ENCODE results near the gene MAPT. TPM values are rescaled to one million over a fixed set of nuclear protein-coding genes. Genes with fewer than 3 reads are reported as not detected.

The MAPT gene
- total RNA-seq, 1 donor from 2014 or later: 0.28 TPM

- no peaks in the 10 kb centered on the region for H3K27me3 Mint-ChIP-seq (ENCODE audit: unreplicated experiment)
- DNase-seq (ENCODE audit: low spot score): no peak
- H3K4me1 Mint-ChIP-seq (ENCODE audit: unreplicated experiment): peaks cover 6% of the 10 kb centered on the region
- no peak overlapping the region for H3K27ac Mint-ChIP-seq (ENCODE audit: unreplicated experiment)
- no peaks in the 10 kb centered on the region for H3K36me3 Mint-ChIP-seq (ENCODE audit: low read depth, unreplicated experiment)
- TF ChIP-seq CTCF (IDR thresholded peaks at IDR 0.05; ENCODE audit: unreplicated experiment): no peak
- H3K9me3 Mint-ChIP-seq (ENCODE audit: unreplicated experiment): no peaks in the 10 kb centered on the region
- no peak overlapping the region for H3K4me3 Mint-ChIP-seq (ENCODE audit: unreplicated experiment)
Observed at GRCh38 chr17:46007461-46007965, 113.2 kb downstream of the MAPT start.

GRCh38 chr17:46008591-46008990, 114.2 kb downstream of the MAPT start:
- Mint-ChIP-seq H3K9me3 (ENCODE audit: unreplicated experiment) (no peaks in the 10 kb centered on the region), H3K36me3 (ENCODE audit: low read depth, unreplicated experiment) (no peaks in the 10 kb centered on the region), H3K4me1 (ENCODE audit: unreplicated experiment) (peaks cover 4% of the 10 kb centered on the region), H3K27ac (ENCODE audit: unreplicated experiment) (no peak overlapping the region), H3K4me3 (ENCODE audit: unreplicated experiment) (no peak overlapping the region), H3K27me3 (ENCODE audit: unreplicated experiment) (peaks cover under 1% of the 10 kb centered on the region)
- no peak for DNase-seq (ENCODE audit: low spot score)
- no peak for TF ChIP-seq CTCF (IDR thresholded peaks at IDR 0.05; ENCODE audit: unreplicated experiment)

GRCh38 chr17:46009681-46010596, 115.6 kb downstream of the MAPT start:
- Mint-ChIP-seq H3K36me3 (ENCODE audit: low read depth, unreplicated experiment) (no peaks in the 10 kb centered on the region), H3K4me1 (ENCODE audit: unreplicated experiment) (no peaks in the 10 kb centered on the region), H3K27me3 (ENCODE audit: unreplicated experiment) (peaks cover 1% of the 10 kb centered on the region), H3K9me3 (ENCODE audit: unreplicated experiment) (no peaks in the 10 kb centered on the region), H3K27ac (ENCODE audit: unreplicated experiment) (no peak overlapping the region), H3K4me3 (ENCODE audit: unreplicated experiment) (no peak overlapping the region)
- TF ChIP-seq CTCF (IDR thresholded peaks at IDR 0.05; ENCODE audit: unreplicated experiment): no peak
- DNase-seq (ENCODE audit: low spot score): no peak

GRCh38 chr17:46010597-46011186, 116.3 kb downstream of the MAPT start:
- DNase-seq (ENCODE audit: low spot score): no peak
- no peak overlapping the region for H3K4me3 Mint-ChIP-seq (ENCODE audit: unreplicated experiment)
- no peaks in the 10 kb centered on the region for H3K36me3 Mint-ChIP-seq (ENCODE audit: low read depth, unreplicated experiment)
- no peaks in the 10 kb centered on the region for H3K9me3 Mint-ChIP-seq (ENCODE audit: unreplicated experiment)
- no peak overlapping the region for H3K27ac Mint-ChIP-seq (ENCODE audit: unreplicated experiment)
- TF ChIP-seq CTCF (IDR thresholded peaks at IDR 0.05; ENCODE audit: unreplicated experiment): no peak
- no peaks in the 10 kb centered on the region for H3K4me1 Mint-ChIP-seq (ENCODE audit: unreplicated experiment)
- peaks cover 1% of the 10 kb centered on the region for H3K27me3 Mint-ChIP-seq (ENCODE audit: unreplicated experiment)
